Measurements from ENCODE around the gene PCAT6. TPM values are rescaled to one million over a fixed set of nuclear protein-coding genes. Genes with fewer than 3 reads are reported as not detected.
A peak's percentile ranks its signal among the peaks of the same experiment; 100 is the strongest.

Gene PCAT6
- 27.6 TPM for polyA plus RNA-seq (2013, experiment 1 of 2)
- polyA plus RNA-seq (2013, experiment 2 of 2), result 27.7 TPM

DNA sequence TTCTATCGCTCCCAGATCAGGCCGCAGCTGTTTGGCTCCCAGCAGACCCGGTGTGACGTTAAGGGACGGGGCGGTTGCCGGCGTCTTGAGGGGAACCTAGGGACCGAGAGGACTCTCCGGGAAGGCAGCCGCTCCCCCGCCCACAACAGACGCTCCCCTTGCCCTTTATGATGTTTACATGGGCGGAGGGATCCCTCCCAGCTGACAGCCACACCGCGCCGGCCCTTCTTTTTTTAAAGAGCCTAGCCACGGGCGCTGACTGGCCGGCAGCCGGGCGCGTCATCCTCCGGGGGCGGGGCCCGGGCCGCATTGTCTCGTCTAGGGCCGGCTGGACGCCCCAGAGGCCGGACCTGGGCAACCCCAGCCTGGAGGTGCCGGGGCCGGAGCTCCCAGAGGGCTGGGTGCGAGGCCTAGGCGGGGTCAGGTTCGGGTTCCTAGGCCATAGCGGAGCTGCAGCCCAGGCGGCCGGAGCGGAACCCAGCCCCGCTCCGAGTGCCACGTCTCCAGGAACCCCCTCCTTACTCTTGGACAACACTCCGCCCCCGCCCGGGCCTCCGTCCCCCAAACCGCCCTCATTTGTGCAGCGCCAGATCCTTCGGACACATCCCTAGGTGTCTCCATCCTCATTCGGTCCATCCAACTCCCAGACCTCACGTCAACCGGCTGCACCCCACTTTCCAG lies at the start of gene PCAT6:
PCAT6 (plus strand) TSS at position 340 of the 681 bp plus-strand sequence.
- H3K36me3 ChIP-seq (replicated peaks in 1 of 2; ENCODE audit: control insufficient read depth in 2 of 2, insufficient read depth in 2 of 2, low read length in 2 of 2), result no peaks in the 10 kb centered on the region
- H3K4ac ChIP-seq (ENCODE audit: low read length), result peak within 1 kb of the TSS; percentile 17
- no peaks in the 10 kb centered on the region for H3K9me3 ChIP-seq (replicated peaks in 1 of 2; ENCODE audit: control insufficient read depth in 2 of 2, insufficient read depth in 1 of 2, low read depth in 1 of 2, low read length in 2 of 2)
- H3K14ac ChIP-seq (ENCODE audit: low read length), result peak within 1 kb of the TSS; percentile 58
- peak within 1 kb of the TSS; percentile 39 for H2BK5ac ChIP-seq (ENCODE audit: low read length)
- H4K8ac ChIP-seq (ENCODE audit: low read depth, low read length), result peak within 1 kb of the TSS; percentile 86
- no CpG with 5 or more reads among the region's 53 CpGs for WGBS, 2 donors (ENCODE audit: extremely low coverage in 2 of 2, insufficient read length in 2 of 2, insufficient replicate concordance in 1 of 2)
- H2BK15ac ChIP-seq (ENCODE audit: low read length), result peak within 1 kb of the TSS; percentile 99
- DNase-seq (ENCODE audit: low spot score), result peak; percentile 95
- H3K4me1 ChIP-seq (ENCODE audit: control insufficient read depth in 2 of 2, insufficient read depth in 1 of 2, low read depth in 1 of 2, low read length in 2 of 2), result peaks cover 0 to 24% of the 10 kb centered on the region in 2 donors
- H3K4me3 ChIP-seq (ENCODE audit: low read length in 2 of 2), result peak within 1 kb of the TSS; percentile 65 to 90
- peak within 1 kb of the TSS; percentile 55 for H3K27ac ChIP-seq (replicated peaks; ENCODE audit: low read length)
- H4K91ac ChIP-seq (ENCODE audit: low read depth, low read length, poor library complexity), result no peak within 1 kb of the TSS
- peak within 1 kb of the TSS; percentile 97 for H3K4me2 ChIP-seq (ENCODE audit: insufficient read depth, low read length, poor library complexity, severe bottlenecking)
- peak within 1 kb of the TSS; percentile 99 for H2AK5ac ChIP-seq (ENCODE audit: low read depth, low read length)
- H3K18ac ChIP-seq (ENCODE audit: low read length), result peak within 1 kb of the TSS; percentile 99
- H2BK120ac ChIP-seq (ENCODE audit: low read depth, low read length), result peak within 1 kb of the TSS; percentile 65
- peak within 1 kb of the TSS; percentile 95 for H3K9ac ChIP-seq (ENCODE audit: low read depth, low read length, poor library complexity)
- H2AFZ ChIP-seq (ENCODE audit: low read length), result peak within 1 kb of the TSS; percentile 98
- peaks cover 0 to 8% (median 0%) of the 10 kb centered on the region in 3 experiments for H3K27me3 ChIP-seq (ENCODE audit: control insufficient read depth in 3 of 3, insufficient read depth in 3 of 3, low read depth in 1 of 3, low read length in 3 of 3)
- no peaks in the 10 kb centered on the region for H3K79me1 ChIP-seq (ENCODE audit: low read depth, low read length)
- peak within 1 kb of the TSS; percentile 97 for H3K23ac ChIP-seq (ENCODE audit: low read depth, low read length, poor library complexity)
- peak within 1 kb of the TSS; percentile 73 for H2BK12ac ChIP-seq (ENCODE audit: low read length)

DNA sequence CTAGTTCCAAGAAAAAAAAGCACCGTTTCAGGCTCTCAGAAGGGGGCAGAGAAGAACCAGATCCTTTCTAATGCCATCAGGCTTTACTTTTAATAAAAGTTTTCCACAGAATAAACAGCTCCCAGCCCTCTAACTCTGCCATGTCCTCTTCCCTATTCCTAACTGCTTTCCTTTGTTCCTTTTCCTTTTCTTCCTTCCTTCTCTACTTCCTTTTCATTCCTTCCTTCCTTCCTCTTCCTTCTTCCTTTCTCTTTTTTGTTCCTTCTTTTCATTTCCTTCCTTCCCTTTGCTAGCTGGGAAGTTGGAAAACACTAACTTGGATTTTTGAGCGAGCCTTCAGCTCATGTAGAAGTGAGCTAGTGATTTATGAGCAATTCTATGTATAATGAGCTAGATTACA lies 48.7 kb upstream of the PCAT6 start:
- Histone ChIP-seq H3K23ac (ENCODE audit: low read depth, low read length, poor library complexity) (no peak overlapping the region), H3K9me3 (replicated peaks in 1 of 2; ENCODE audit: control insufficient read depth in 2 of 2, insufficient read depth in 1 of 2, low read depth in 1 of 2, low read length in 2 of 2) (no peaks in the 10 kb centered on the region), H3K27ac (replicated peaks; ENCODE audit: low read length) (no peak overlapping the region), H3K79me1 (ENCODE audit: low read depth, low read length) (no peaks in the 10 kb centered on the region), H3K9ac (ENCODE audit: low read depth, low read length, poor library complexity) (no peak overlapping the region), H3K36me3 (replicated peaks in 1 of 2; ENCODE audit: control insufficient read depth in 2 of 2, insufficient read depth in 2 of 2, low read length in 2 of 2) (peaks cover 28 to 100% of the 10 kb centered on the region in 2 donors), H2BK15ac (ENCODE audit: low read length) (no peak overlapping the region), H3K14ac (ENCODE audit: low read length) (no peak overlapping the region), H3K27me3 (ENCODE audit: control insufficient read depth in 3 of 3, insufficient read depth in 3 of 3, low read depth in 1 of 3, low read length in 3 of 3) (no peaks in the 10 kb centered on the region), H3K18ac (ENCODE audit: low read length) (no peak overlapping the region), H3K4me1 (ENCODE audit: control insufficient read depth in 2 of 2, insufficient read depth in 1 of 2, low read depth in 1 of 2, low read length in 2 of 2) (no peaks in the 10 kb centered on the region), H3K4ac (ENCODE audit: low read length) (no peak overlapping the region), H3K4me2 (ENCODE audit: insufficient read depth, low read length, poor library complexity, severe bottlenecking) (no peak overlapping the region), H2BK12ac (ENCODE audit: low read length) (no peak overlapping the region), H3K4me3 (ENCODE audit: low read length in 2 of 2) (no peak overlapping the region), H2AK5ac (ENCODE audit: low read depth, low read length) (no peak overlapping the region), H2BK5ac (ENCODE audit: low read length) (no peak overlapping the region), H4K8ac (ENCODE audit: low read depth, low read length) (no peak overlapping the region), H2BK120ac (ENCODE audit: low read depth, low read length) (no peak overlapping the region), H4K91ac (ENCODE audit: low read depth, low read length, poor library complexity) (no peak overlapping the region), H2AFZ (ENCODE audit: low read length) (no peak overlapping the region)
- no CpG with 5 or more reads among the region's 2 CpGs for WGBS, 2 donors (ENCODE audit: extremely low coverage in 2 of 2, insufficient read length in 2 of 2, insufficient replicate concordance in 1 of 2)
- no peak for DNase-seq (ENCODE audit: low spot score)

DNA sequence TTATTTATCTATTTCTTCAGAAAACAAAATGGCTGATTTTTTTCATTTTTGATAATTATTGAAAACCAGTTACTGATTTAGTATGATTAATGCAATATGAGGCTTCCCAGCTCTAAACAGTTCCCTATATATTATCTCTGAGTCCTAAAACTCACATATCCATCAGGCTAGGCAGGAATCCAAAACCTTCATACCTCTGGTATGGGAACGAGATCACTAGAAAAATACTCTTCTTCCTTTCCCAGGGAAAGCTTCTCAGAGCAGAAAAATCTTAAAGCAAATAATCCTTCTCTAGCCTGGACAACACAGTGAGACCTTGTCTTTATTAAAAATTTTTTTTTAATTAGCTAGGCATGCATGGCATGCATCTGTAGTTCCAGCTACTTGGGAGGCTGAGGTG lies 45.0 kb upstream of the PCAT6 start:
- Histone ChIP-seq H2AK5ac (ENCODE audit: low read depth, low read length) (no peak overlapping the region), H3K14ac (ENCODE audit: low read length) (no peak overlapping the region), H3K18ac (ENCODE audit: low read length) (no peak overlapping the region), H3K4ac (ENCODE audit: low read length) (no peak overlapping the region), H3K36me3 (replicated peaks in 1 of 2; ENCODE audit: control insufficient read depth in 2 of 2, insufficient read depth in 2 of 2, low read length in 2 of 2) (peaks cover 22 to 95% of the 10 kb centered on the region in 2 donors), H3K27me3 (ENCODE audit: control insufficient read depth in 3 of 3, insufficient read depth in 3 of 3, low read depth in 1 of 3, low read length in 3 of 3) (no peaks in the 10 kb centered on the region), H3K9me3 (replicated peaks in 1 of 2; ENCODE audit: control insufficient read depth in 2 of 2, insufficient read depth in 1 of 2, low read depth in 1 of 2, low read length in 2 of 2) (no peaks in the 10 kb centered on the region), H4K91ac (ENCODE audit: low read depth, low read length, poor library complexity) (no peak overlapping the region), H2BK120ac (ENCODE audit: low read depth, low read length) (no peak overlapping the region), H3K4me2 (ENCODE audit: insufficient read depth, low read length, poor library complexity, severe bottlenecking) (no peak overlapping the region), H3K27ac (replicated peaks; ENCODE audit: low read length) (no peak overlapping the region), H3K4me3 (ENCODE audit: low read length in 2 of 2) (no peak overlapping the region), H3K79me1 (ENCODE audit: low read depth, low read length) (no peaks in the 10 kb centered on the region), H3K9ac (ENCODE audit: low read depth, low read length, poor library complexity) (no peak overlapping the region), H2AFZ (ENCODE audit: low read length) (no peak overlapping the region), H4K8ac (ENCODE audit: low read depth, low read length) (no peak overlapping the region), H3K23ac (ENCODE audit: low read depth, low read length, poor library complexity) (no peak overlapping the region), H2BK5ac (ENCODE audit: low read length) (no peak overlapping the region), H2BK15ac (ENCODE audit: low read length) (no peak overlapping the region), H2BK12ac (ENCODE audit: low read length) (no peak overlapping the region), H3K4me1 (ENCODE audit: control insufficient read depth in 2 of 2, insufficient read depth in 1 of 2, low read depth in 1 of 2, low read length in 2 of 2) (no peaks in the 10 kb centered on the region)
- WGBS, 2 donors (ENCODE audit: extremely low coverage in 2 of 2, insufficient read length in 2 of 2, insufficient replicate concordance in 1 of 2), result no CpG with 5 or more reads among the region's 1 CpG
- no peak for DNase-seq (ENCODE audit: low spot score)

DNA sequence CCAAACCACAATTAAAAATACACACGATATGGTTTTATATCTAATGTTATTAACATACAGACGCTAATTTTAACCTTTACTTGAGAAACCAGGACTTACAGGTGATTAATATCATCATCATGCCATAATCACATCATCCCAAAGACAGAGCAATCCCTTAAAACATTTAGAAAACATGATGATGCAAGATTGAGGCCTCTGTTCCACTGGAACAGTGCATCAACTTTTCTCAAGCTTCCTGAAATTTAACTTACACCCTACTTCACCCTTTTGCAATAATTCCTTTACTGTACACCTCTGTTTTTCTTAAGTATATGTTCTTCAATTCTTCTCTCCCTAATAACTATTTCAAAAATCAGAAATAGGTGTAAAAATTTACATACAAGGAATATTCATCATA lies 40.6 kb upstream of the PCAT6 start:
- DNase-seq (ENCODE audit: low spot score), result no peak
- Histone ChIP-seq H2BK12ac (ENCODE audit: low read length) (no peak overlapping the region), H2BK5ac (ENCODE audit: low read length) (no peak overlapping the region), H4K91ac (ENCODE audit: low read depth, low read length, poor library complexity) (no peak overlapping the region), H3K4ac (ENCODE audit: low read length) (no peak overlapping the region), H3K27ac (replicated peaks; ENCODE audit: low read length) (no peak overlapping the region), H3K4me3 (ENCODE audit: low read length in 2 of 2) (no peak overlapping the region), H3K23ac (ENCODE audit: low read depth, low read length, poor library complexity) (no peak overlapping the region), H3K4me1 (ENCODE audit: control insufficient read depth in 2 of 2, insufficient read depth in 1 of 2, low read depth in 1 of 2, low read length in 2 of 2) (no peaks in the 10 kb centered on the region), H3K4me2 (ENCODE audit: insufficient read depth, low read length, poor library complexity, severe bottlenecking) (no peak overlapping the region), H3K18ac (ENCODE audit: low read length) (no peak overlapping the region), H3K79me1 (ENCODE audit: low read depth, low read length) (no peaks in the 10 kb centered on the region), H3K9me3 (replicated peaks in 1 of 2; ENCODE audit: control insufficient read depth in 2 of 2, insufficient read depth in 1 of 2, low read depth in 1 of 2, low read length in 2 of 2) (no peaks in the 10 kb centered on the region), H2AFZ (ENCODE audit: low read length) (no peak overlapping the region), H3K36me3 (replicated peaks in 1 of 2; ENCODE audit: control insufficient read depth in 2 of 2, insufficient read depth in 2 of 2, low read length in 2 of 2) (peaks cover 15 to 95% of the 10 kb centered on the region in 2 donors), H2BK15ac (ENCODE audit: low read length) (no peak overlapping the region), H4K8ac (ENCODE audit: low read depth, low read length) (no peak overlapping the region), H2AK5ac (ENCODE audit: low read depth, low read length) (no peak overlapping the region), H3K9ac (ENCODE audit: low read depth, low read length, poor library complexity) (no peak overlapping the region), H3K14ac (ENCODE audit: low read length) (no peak overlapping the region), H2BK120ac (ENCODE audit: low read depth, low read length) (no peak overlapping the region), H3K27me3 (ENCODE audit: control insufficient read depth in 3 of 3, insufficient read depth in 3 of 3, low read depth in 1 of 3, low read length in 3 of 3) (no peaks in the 10 kb centered on the region)
- WGBS, 2 donors (ENCODE audit: extremely low coverage in 2 of 2, insufficient read length in 2 of 2, insufficient replicate concordance in 1 of 2), result no CpG with 5 or more reads among the region's 2 CpGs

Data from neuronal stem cell (in vitro differentiated cells).